ENCODE results near the gene FBXO21. TPM values are rescaled to one million over a fixed set of nuclear protein-coding genes. Genes with fewer than 3 reads are reported as not detected.

FBXO21 gene
- total and polyA plus RNA-seq, 2 experiments from 2014 or later: 46.3 to 84.2 TPM

- no peak for DNase-seq (ENCODE audit: low spot score)
- Mint-ChIP-seq H3K27me3 (ENCODE audit: insufficient read depth, low read depth, poor library complexity) (peaks cover 6% of the 10 kb centered on the region), H3K4me3 (no peak overlapping the region), H3K9me3 (no peaks in the 10 kb centered on the region), H3K36me3 (ENCODE audit: low read depth) (peaks cover 18% of the 10 kb centered on the region), H3K27ac (no peak overlapping the region), H3K4me1 (peaks cover 7% of the 10 kb centered on the region; the same call in 2 of the 3 replicates)
- Histone ChIP-seq H4K20me1 (replicated peaks; ENCODE audit: insufficient read depth) (no peaks in the 10 kb centered on the region; the same call in 1 of the 2 replicates), H3K36me3 (ENCODE audit: insufficient read depth) (no peaks in the 10 kb centered on the region), H3K4me3 (no peak overlapping the region), H3K4me2 (no peak overlapping the region), H3K9me2 (ENCODE audit: insufficient read depth) (no peaks in the 10 kb centered on the region), H3K27ac (ENCODE audit: low read depth) (0 out of 2 replicates have a peak overlapping the region, but pooled peaks have one; percentile 39), H3K79me2 (replicated peaks; ENCODE audit: insufficient read depth) (no peaks in the 10 kb centered on the region), H3F3A (replicated peaks; ENCODE audit: low read depth) (no peaks in the 10 kb centered on the region; the same call in 1 of the 2 replicates), H2AFZ (no peak overlapping the region), H3K27me3 (ENCODE audit: insufficient read depth) (no peaks in the 10 kb centered on the region), H3K4me1 (ENCODE audit: insufficient read depth) (no peaks in the 10 kb centered on the region)
- ATAC-seq: no peak
- TF ChIP-seq REST (IDR thresholded peaks at IDR 0.05; ENCODE audit: unreplicated experiment) (no peak), ZNF331 (CRISPR knock-in tag; IDR thresholded peaks at IDR 0.05; ENCODE audit: low read depth) (no peak), NANOG (IDR thresholded peaks at IDR 0.05; ENCODE audit: borderline replicate concordance) (no peak), EZH2 (IDR thresholded peaks at IDR 0.05; ENCODE audit: low read depth, unreplicated experiment) (no peak), POLR2AphosphoS5 (IDR thresholded peaks at IDR 0.05; ENCODE audit: low read depth) (no peak), CREB1 (CRISPR knock-in tag; IDR thresholded peaks at IDR 0.05; ENCODE audit: low read depth) (no peak), CTCF (conservative IDR thresholded peaks at IDR 0.05; ENCODE audit: low read depth in 2 of 2) (no peak), JUNB (IDR thresholded peaks at IDR 0.05; ENCODE audit: unreplicated experiment) (no peak), ETS1 (IDR thresholded peaks at IDR 0.05) (no peak), ZNF462 (CRISPR knock-in tag; IDR thresholded peaks at IDR 0.05) (no peak), EZH2phosphoT487 (IDR thresholded peaks at IDR 0.05; ENCODE audit: unreplicated experiment) (no peak), STAT1 (IDR thresholded peaks at IDR 0.05; ENCODE audit: unreplicated experiment) (no peak), ZNF114 (CRISPR knock-in tag; IDR thresholded peaks at IDR 0.05) (no peak)
Observed at GRCh38 chr12:117142094-117142493, 48.2 kb downstream of the FBXO21 start.
